ENCODE measurements around the gene CHPF.

Gene CHPF

GRCh38 chr2:219543596-219544358 lies at the start of gene CHPF, which contains the start of gene TMEM198:
Gene CHPF (minus strand): TSS chr2:219543809. CDS start chr2:219543538, 271 bp downstream.
Gene TMEM198 (plus strand): TSS chr2:219544028. CDS start chr2:219544728, 700 bp downstream.
- DNase-seq (ENCODE audit: insufficient read length, low spot score) = peak; percentile 99
- FAIRE-seq = peak; percentile 99

GRCh38 chr2:219593154-219593553 lies 49.5 kb upstream of the CHPF start:
- DNase-seq (ENCODE audit: insufficient read length, low spot score) (no peak), FAIRE-seq (no peak)

- no peak for FAIRE-seq
Observed at GRCh38 chr2:219592736-219593135, 49.1 kb upstream of the CHPF start.

GRCh38 chr2:219591091-219591490 lies 47.5 kb upstream of the CHPF start:
- DNase-seq (ENCODE audit: insufficient read length, low spot score) = no peak
- FAIRE-seq = no peak

More at GRCh38 chr2:219592736-219593135, 49.1 kb upstream of the CHPF start:
- no peak for DNase-seq (ENCODE audit: insufficient read length, low spot score)

- DNase-seq (ENCODE audit: insufficient read length, low spot score) (no peak), FAIRE-seq (no peak)
Observed at GRCh38 chr2:219581346-219581745, 37.7 kb upstream of the CHPF start.

GRCh38 chr2:219578811-219579613 lies 35.4 kb upstream of the CHPF start:
- FAIRE-seq = no peak
- no peak for DNase-seq (ENCODE audit: insufficient read length, low spot score)

- DNase-seq (ENCODE audit: insufficient read length, low spot score) (no peak), FAIRE-seq (no peak)
Observed at GRCh38 chr2:219576505-219577388, 33.1 kb upstream of the CHPF start.

GRCh38 chr2:219575566-219576504 lies 32.2 kb upstream of the CHPF start:
- FAIRE-seq (no peak), DNase-seq (ENCODE audit: insufficient read length, low spot score) (no peak)

GRCh38 chr2:219574484-219575311 lies 31.1 kb upstream of the CHPF start:
- FAIRE-seq (no peak), DNase-seq (ENCODE audit: insufficient read length, low spot score) (no peak)

- FAIRE-seq (no peak), DNase-seq (ENCODE audit: insufficient read length, low spot score) (no peak)
Observed at GRCh38 chr2:219573166-219573565, 29.6 kb upstream of the CHPF start.

- FAIRE-seq (no peak), DNase-seq (ENCODE audit: insufficient read length, low spot score) (no peak)
Observed at GRCh38 chr2:219572237-219573001, 28.8 kb upstream of the CHPF start, which contains the start of gene INHA. Gene INHA (plus strand): TSS chr2:219572310. CDS start chr2:219572375, 65 bp downstream.

- FAIRE-seq (no peak), DNase-seq (ENCODE audit: insufficient read length, low spot score) (no peak)
Observed at GRCh38 chr2:219571311-219572236, 28.0 kb upstream of the CHPF start, which contains the start of gene OBSL1. Gene OBSL1 (minus strand): TSS chr2:219571539. CDS start chr2:219571232, 307 bp downstream.

GRCh38 chr2:219570924-219571310 lies 27.3 kb upstream of the CHPF start:
- no peak for DNase-seq (ENCODE audit: insufficient read length, low spot score)
- FAIRE-seq = no peak

GRCh38 chr2:219570194-219570923 lies 26.8 kb upstream of the CHPF start:
- DNase-seq (ENCODE audit: insufficient read length, low spot score) = no peak
- FAIRE-seq = no peak

- FAIRE-seq (no peak), DNase-seq (ENCODE audit: insufficient read length, low spot score) (no peak)
Observed at GRCh38 chr2:219569635-219570034, 26.0 kb upstream of the CHPF start.

GRCh38 chr2:219569041-219569440 lies 25.4 kb upstream of the CHPF start:
- DNase-seq (ENCODE audit: insufficient read length, low spot score) (no peak), FAIRE-seq (no peak)
